ENCODE measurements around the gene AANAT.

Gene AANAT

DNA sequence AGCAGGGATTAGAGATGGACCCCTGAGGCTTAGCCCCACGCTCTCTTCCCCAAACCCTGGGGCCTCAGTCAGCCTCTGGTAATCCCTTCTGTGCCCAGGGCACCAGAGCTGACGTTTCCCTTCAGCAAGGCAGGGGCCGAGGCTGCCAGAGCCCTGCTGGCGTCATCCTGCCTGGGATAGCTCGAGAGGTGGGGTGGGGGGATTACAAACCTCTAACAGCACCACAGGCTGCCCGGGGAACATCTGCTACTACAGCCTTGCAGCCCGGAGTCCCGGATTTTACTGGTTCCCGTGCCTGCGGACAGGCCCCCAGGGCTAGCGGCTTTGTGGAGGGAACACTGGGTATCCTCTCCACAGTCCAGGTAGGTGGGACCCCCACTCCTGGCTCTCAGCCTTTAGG, at the start of gene AANAT:
Gene AANAT (plus strand): TSS at position 238 of the 400 bp plus-strand sequence. CDS start 1,144 bp downstream, outside the sequence.
- no peak for DNase-seq

- DNase-seq = no peak
These were observed 47.7 kb upstream of the AANAT start for GRCh38 chr17:76419576-76420260.

- no peak for DNase-seq
These were observed 46.9 kb upstream of the AANAT start for GRCh38 chr17:76420356-76421043.

- no peak for DNase-seq
These were observed 46.4 kb upstream of the AANAT start for GRCh38 chr17:76421044-76421407.

GRCh38 chr17:76422406-76422805, 45.0 kb upstream of the AANAT start:
- DNase-seq = no peak

- DNase-seq = no peak
These were observed 44.5 kb upstream of the AANAT start for GRCh38 chr17:76422860-76423259.

- no peak for DNase-seq
These were observed 40.5 kb upstream of the AANAT start for GRCh38 chr17:76426853-76427252.

- no peak for DNase-seq
These were observed 39.7 kb upstream of the AANAT start for GRCh38 chr17:76427501-76428231.

DNA sequence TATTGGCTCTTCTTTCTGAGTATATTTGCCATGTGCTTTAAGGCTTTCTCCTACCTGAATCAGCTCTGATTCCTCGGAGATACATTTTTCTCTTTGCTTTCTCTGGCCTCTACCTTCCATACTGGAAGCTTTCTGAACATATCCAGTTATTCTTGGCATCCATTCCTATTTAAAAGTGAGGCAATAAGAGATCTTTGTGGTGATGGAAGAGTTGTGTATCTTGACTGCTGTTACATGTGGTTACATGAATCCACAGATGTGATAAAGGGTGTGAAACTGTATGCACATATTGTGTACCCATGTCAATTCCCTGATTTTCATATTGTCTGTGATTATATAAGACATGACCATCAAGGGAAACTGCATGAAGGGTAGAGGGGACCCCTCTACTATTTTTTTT, 38.9 kb upstream of the AANAT start:
- no peak for DNase-seq

- DNase-seq = no peak
These were observed 35.9 kb upstream of the AANAT start for GRCh38 chr17:76431509-76431908.

GRCh38 chr17:76432004-76432403, 35.4 kb upstream of the AANAT start:
- DNase-seq = no peak

GRCh38 chr17:76432712-76433336, 34.6 kb upstream of the AANAT start:
- DNase-seq = peak; percentile 68

GRCh38 chr17:76433693-76434092, 33.7 kb upstream of the AANAT start:
- no peak for DNase-seq

- no peak for DNase-seq
These were observed 32.5 kb upstream of the AANAT start for GRCh38 chr17:76434870-76435269.

GRCh38 chr17:76435751-76436150, 31.7 kb upstream of the AANAT start:
- DNase-seq = no peak

- DNase-seq = no peak
These were observed 29.7 kb upstream of the AANAT start for GRCh38 chr17:76437467-76438402.

DNA sequence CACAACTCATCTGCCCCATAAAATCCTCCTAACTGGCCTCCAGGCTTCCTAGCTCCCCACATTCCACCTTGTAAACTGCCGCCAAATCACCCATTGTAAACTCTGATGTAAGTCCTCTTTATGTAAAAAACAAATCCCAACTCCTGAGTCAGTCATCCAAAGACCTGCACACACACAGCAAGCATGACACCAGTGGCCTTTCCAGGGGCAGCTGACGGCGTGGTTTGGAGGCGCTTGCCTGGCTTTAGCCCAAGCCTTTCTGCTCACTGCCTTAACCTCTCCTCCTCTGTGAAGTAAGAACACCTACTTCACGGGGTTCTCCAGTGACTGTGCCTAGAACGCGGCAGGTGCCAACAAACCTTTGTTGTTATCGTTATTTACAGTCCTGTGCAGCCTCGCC, 28.5 kb upstream of the AANAT start:
- DNase-seq = no peak

DNA sequence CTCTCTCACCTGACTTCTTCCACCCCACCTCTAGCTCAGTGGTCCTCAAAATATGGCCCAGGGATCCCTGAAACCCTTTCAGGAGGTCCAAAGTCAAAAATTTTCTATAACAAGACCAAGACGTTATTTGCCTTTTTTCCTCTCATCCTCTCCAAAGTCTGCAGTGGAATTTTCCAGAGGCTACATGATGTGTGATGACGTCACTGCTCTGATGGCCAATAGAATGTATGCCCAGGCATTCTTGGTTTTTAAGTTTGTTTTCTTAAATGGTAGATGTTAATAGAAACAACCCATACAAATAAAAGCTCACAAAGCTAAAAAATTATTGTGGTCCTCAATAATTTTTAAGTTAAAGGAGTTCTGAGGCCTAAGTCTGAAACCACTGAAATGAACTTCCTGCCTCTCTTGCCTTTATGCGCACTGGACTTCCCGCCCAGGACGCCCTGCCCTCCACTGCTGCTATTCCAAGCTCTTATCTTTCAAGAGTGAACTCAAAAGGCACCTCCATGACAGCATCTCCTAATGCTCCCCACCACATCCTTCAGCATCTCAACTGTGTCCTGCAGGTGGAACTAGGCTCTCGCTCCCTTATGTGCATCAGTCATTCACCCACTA, 28.0 kb upstream of the AANAT start:
- DNase-seq = no peak

GRCh38 chr17:76440751-76441362, 26.5 kb upstream of the AANAT start:
- peak; percentile 81 for DNase-seq

DNA sequence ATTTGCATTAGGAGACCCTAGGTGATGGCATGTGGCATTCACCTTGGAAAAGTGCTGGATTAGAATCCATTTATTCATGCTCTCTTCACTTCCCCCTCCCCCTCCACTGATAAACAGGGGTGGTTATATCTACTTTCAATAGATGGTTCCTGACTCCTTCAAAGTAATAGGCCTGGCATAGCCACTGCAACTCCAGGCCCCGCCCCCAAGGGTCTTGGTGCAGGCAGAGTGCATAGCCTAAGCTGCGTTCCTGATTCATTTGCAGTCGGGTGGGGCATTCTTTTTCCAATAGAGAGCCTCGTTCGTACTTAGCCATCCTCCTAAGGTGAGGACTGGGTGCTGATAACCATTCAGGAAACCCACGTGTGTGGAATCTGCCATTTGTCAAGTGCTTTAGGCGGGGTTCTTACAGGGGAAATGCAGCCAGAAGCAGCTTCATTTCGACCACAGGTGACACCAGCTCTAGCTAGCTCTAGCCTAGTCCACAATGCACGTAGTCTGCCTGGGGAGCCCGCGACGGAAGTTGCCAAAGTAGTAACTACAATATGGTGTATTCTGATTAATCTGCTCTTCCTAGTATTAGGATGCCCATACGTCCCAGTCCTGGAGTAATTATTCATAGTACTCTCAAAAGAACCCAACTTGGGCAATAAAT, 25.6 kb upstream of the AANAT start:
- peak; percentile 68 for DNase-seq

Data from hematopoietic multipotent progenitor cell treated with erythropoietin and hydrocortisone succinate and interleukin-3 and kit ligand, for 6 days (in vitro differentiated cells).